Esophagus muscularis mucosa (tissue), 4 donors: ENCODE results near the gene ADAMTS19. TPM values are rescaled to one million over a fixed set of nuclear protein-coding genes. Genes with fewer than 3 reads are reported as not detected.
"Not testable (repeated sequence)": the region's sequence is repeated elsewhere in the genome, so short reads cannot be mapped to it uniquely, and the experiment has no call there.

ENCODE experiments used
- DNase-seq: peaks from one replicate; pipeline ENCODE4 v3.0.0-alpha.2; 2017; ENCODE audit errors: extremely low spot score
- H3K27ac ChIP-seq, 4 donors: fragments of 200-600 bp; sonication (generic); replicated peaks in 1 of 4; 1 replicate in 3 of 4; 2 replicates in 1 of 4; pipeline ENCODE4 v1.5.1; 2016 to 2019; ENCODE audit warnings: mild to moderate bottlenecking in 1 of 4
- H3K27me3 ChIP-seq, 4 donors: fragments of 200-600 bp; sonication (generic); one replicate each; pipeline versions ENCODE4 v1.5.1 to v1.6.0; 2016 to 2019
- H3K36me3 ChIP-seq, 4 donors: fragments of 200-600 bp; sonication (generic); one replicate each; pipeline ENCODE4 v1.5.1; 2016 to 2019
- H3K4me1 ChIP-seq, 4 donors: fragments of 200-600 bp; sonication (generic); one replicate each; pipeline ENCODE4 v1.5.1; 2016 to 2019
- H3K4me3 ChIP-seq, 4 donors: fragments of 200-600 bp; sonication (generic); 1 replicate in 2 of 4; 2 replicates in 2 of 4; pipeline ENCODE4 v1.5.1; 2016 to 2019; ENCODE audit warnings: mild to moderate bottlenecking in 4 of 4, moderate library complexity in 1 of 4
- H3K9me3 ChIP-seq, 4 donors: fragments of 200-600 bp; sonication (generic); 1 replicate in 3 of 4; 2 replicates in 1 of 4; pipeline ENCODE4 v1.5.1; 2016 to 2019
- CTCF ChIP-seq, 3 experiments: fragments of 200-600 bp in 2 of 3; fragments of 450-650 bp in 1 of 3; sonication (generic) in 2 of 3; IDR thresholded peaks; one replicate each; pipeline ENCODE4 v1.5.1; 2017 to 2019; ENCODE audit warnings: antibody characterized with exemption in 3 of 3, mild to moderate bottlenecking in 2 of 3, moderate library complexity in 1 of 3
- EP300 ChIP-seq: sonication (generic); formaldehyde crosslinking; IDR thresholded peaks from one replicate; pipeline ENCODE4 v1.6.1; 2017; ENCODE audit warnings: antibody characterized with exemption
- POLR2A ChIP-seq: fragments of 450-650 bp; IDR thresholded peaks from one replicate; pipeline ENCODE4 v1.6.1; 2017; ENCODE audit warnings: antibody characterized with exemption, moderate library complexity, mild to moderate bottlenecking, low read depth
- POLR2AphosphoS5 ChIP-seq, 2 donors: sonication (generic); formaldehyde crosslinking; IDR thresholded peaks; one replicate each; pipeline ENCODE4 v1.6.1; 2017; ENCODE audit warnings: antibody characterized with exemption in 2 of 2
- WGBS: methylation state at CpG from one replicate; pipeline ENCODE4 v1.1.5; 2018; 5-methylcytosine and 5-hydroxymethylcytosine counted together
- intact Hi-C: fragments of 100-400 bp; cut with DNase I; formaldehyde crosslinking; loops from one replicate; pipeline ENCODE4 v1.15.1; 2023
- total RNA-seq, 4 donors: library from RNA; depleted of rRNA; stranded (reverse); fragments of >200 nt; gene quantifications; one replicate each; pipeline versions ENCODE4 v1.1.0 to v1.2.1, GENCODE V29; 2016

ADAMTS19 gene
- total RNA-seq, 4 donors from 2014 or later, result 8.5 to 23.4 (median 10.9) TPM

- H3K36me3 ChIP-seq, result no peaks in the 10 kb centered on the region
- H3K4me1 ChIP-seq, result no peaks in the 10 kb centered on the region
- intact Hi-C loops, result no loop called here
- TF ChIP-seq POLR2A, result no peak
- no peak for TF ChIP-seq CTCF (IDR thresholded peaks at IDR 0.05)
- TF ChIP-seq EP300, result no peak
- TF ChIP-seq POLR2AphosphoS5 (IDR thresholded peaks at IDR 0.05), result no peak
- no peak overlapping the region for H3K27ac ChIP-seq
- H3K9me3 ChIP-seq, result peaks cover 0 to 12% (median 2%) of the 10 kb centered on the region in 4 donors
- H3K4me3 ChIP-seq, result no peak overlapping the region
- no peaks in the 10 kb centered on the region for H3K27me3 ChIP-seq
- no peak for DNase-seq
- 79% methylated on average over 3 of the region's 3 CpGs for WGBS
Measured at GRCh38 chr5:129419292-129419691, 40.8 kb upstream of the ADAMTS19 start.

GRCh38 chr5:129425031-129425430, 35.1 kb upstream of the ADAMTS19 start:
- Histone ChIP-seq H3K9me3 (no peaks in the 10 kb centered on the region), H3K4me1 (no peaks in the 10 kb centered on the region), H3K27me3 (no peaks in the 10 kb centered on the region), H3K27ac (no peak overlapping the region), H3K4me3 (no peak overlapping the region), H3K36me3 (no peaks in the 10 kb centered on the region)
- no peak for DNase-seq
- TF ChIP-seq POLR2AphosphoS5 (IDR thresholded peaks at IDR 0.05) (no peak), EP300 (no peak), CTCF (IDR thresholded peaks at IDR 0.05) (no peak), POLR2A (no peak)
- intact Hi-C loops, result no loop called here

- Histone ChIP-seq H3K27ac (no peak overlapping the region), H3K27me3 (no peaks in the 10 kb centered on the region), H3K36me3 (no peaks in the 10 kb centered on the region), H3K4me3 (no peak overlapping the region), H3K4me1 (no peaks in the 10 kb centered on the region), H3K9me3 (no peaks in the 10 kb centered on the region)
- DNase-seq, result no peak
- no peak for TF ChIP-seq CTCF (IDR thresholded peaks at IDR 0.05)
- no peak for TF ChIP-seq EP300
- no peak for TF ChIP-seq POLR2AphosphoS5 (IDR thresholded peaks at IDR 0.05)
- no peak for TF ChIP-seq POLR2A
- intact Hi-C loops, result no loop called here
- whole genome bisulfite sequencing, result 84% methylated on average over 1 of the region's 1 CpG
Measured at GRCh38 chr5:129426071-129426470, 34.0 kb upstream of the ADAMTS19 start.

- H3K9me3 ChIP-seq, H3K4me1 ChIP-seq, H3K27me3 ChIP-seq, H3K4me3 ChIP-seq, H3K27ac ChIP-seq, H3K36me3 ChIP-seq, DNase-seq, intact Hi-C loops: not testable (repeated sequence)
- 90% methylated on average over 5 of the region's 5 CpGs for WGBS
Measured at GRCh38 chr5:129428636-129429035, 31.5 kb upstream of the ADAMTS19 start.

- Histone ChIP-seq H3K4me1 (no peaks in the 10 kb centered on the region), H3K27ac (no peak overlapping the region), H3K27me3 (no peaks in the 10 kb centered on the region), H3K4me3 (no peak overlapping the region), H3K9me3 (no peaks in the 10 kb centered on the region), H3K36me3 (no peaks in the 10 kb centered on the region)
- TF ChIP-seq POLR2AphosphoS5 (IDR thresholded peaks at IDR 0.05), result no peak
- TF ChIP-seq EP300, result no peak
- TF ChIP-seq CTCF (IDR thresholded peaks at IDR 0.05), result no peak
- no peak for TF ChIP-seq POLR2A
- intact Hi-C loops, result no loop called here
- DNase-seq, result no peak
Measured at GRCh38 chr5:129431406-129431805, 28.7 kb upstream of the ADAMTS19 start.
